ENCODE results near the gene SLC16A5. TPM values are rescaled to one million over a fixed set of nuclear protein-coding genes. Genes with fewer than 3 reads are reported as not detected.

Gene SLC16A5
- total RNA-seq, 1 experiment from 2014 or later: 32.4 TPM

DNA sequence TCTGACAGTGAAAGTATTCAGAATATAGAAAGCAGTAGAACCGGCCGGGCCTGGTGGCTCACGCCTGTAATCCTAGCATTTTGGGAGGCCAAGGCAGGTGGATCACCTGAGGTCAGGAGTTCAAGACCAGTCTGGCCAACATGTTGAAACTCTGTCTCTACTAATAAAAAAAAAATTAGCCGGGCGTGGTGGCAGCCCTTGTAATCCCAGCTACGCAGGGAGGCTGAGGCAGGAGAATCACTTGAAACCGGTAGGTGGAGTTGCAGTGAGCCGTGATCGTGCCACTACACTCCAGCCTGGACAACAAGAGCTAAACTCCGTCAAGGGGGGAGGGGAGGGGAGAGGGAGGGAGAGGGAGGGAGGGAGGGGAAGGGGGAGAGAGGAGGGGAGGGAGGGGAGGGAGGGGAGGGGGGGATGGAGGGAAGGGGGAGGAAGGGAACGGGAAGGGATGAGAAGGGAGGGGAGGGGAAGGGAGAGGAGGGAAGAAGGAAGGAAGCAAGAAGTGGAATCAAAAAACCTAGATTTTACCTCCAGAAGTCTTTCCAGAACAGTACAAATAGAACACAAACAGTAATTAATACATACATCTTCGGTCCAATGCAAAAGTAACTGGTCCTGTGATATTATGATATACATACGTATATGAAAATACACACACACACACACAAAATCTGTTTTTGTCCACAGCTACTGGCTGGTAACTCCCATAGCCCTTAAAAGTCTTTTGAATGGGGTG lies 54.6 kb downstream of the SLC16A5 start (continued):
- TF ChIP-seq, protein P1, sequence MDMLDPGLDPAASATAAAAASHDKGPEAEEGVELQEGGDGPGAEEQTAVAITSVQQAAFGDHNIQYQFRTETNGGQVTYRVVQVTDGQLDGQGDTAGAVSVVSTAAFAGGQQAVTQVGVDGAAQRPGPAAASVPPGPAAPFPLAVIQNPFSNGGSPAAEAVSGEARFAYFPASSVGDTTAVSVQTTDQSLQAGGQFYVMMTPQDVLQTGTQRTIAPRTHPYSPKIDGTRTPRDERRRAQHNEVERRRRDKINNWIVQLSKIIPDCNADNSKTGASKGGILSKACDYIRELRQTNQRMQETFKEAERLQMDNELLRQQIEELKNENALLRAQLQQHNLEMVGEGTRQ (CRISPR knock-in tag; IDR thresholded peaks at IDR 0.05): no peak
- TF ChIP-seq, protein P2, sequence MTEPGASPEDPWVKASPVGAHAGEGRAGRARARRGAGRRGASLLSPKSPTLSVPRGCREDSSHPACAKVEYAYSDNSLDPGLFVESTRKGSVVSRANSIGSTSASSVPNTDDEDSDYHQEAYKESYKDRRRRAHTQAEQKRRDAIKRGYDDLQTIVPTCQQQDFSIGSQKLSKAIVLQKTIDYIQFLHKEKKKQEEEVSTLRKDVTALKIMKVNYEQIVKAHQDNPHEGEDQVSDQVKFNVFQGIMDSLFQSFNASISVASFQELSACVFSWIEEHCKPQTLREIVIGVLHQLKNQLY (CRISPR knock-in tag; IDR thresholded peaks at IDR 0.05): no peak

DNA sequence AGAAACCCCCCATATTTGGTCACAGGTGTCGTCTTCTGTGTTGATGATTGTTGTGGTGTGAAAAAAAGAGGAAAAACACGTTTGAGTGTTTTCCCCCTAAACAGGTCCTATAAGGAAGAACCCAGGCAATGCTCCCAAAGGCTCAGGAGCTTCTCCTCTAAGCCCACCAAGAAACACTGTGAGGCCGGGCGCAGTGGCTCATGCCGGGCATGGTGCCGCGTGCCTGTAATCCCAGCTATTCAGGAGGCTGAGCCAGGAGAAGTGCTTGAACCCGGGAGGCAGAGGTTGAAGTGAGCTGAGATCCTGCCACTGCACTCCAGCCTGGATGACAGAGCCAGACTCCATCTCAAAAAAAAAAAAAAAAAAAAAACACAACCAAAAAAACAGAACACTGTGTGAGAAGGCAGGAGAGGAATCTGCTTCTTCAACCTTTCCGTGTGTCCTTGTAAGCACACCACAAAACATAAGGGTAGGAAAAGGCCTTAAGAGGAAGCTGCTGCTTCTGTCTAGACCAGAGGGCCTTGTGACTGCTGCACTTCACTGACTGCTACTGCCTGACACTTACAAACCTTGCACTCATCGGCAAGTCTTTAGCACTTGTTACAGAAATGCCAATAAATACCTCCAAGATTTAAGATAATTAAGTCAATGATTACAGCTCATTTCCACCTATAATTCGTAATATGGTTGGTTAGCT lies 57.2 kb downstream of the SLC16A5 start:
- ChIA-PET POLR2A (interaction anchor here (0.7 kb wide), 4 partner anchors 18 to 922 kb away, joined by 3 to 6 read pairs (median 4); no protein-coding TSS in a partner anchor), CTCF (interaction anchor here (1.6 to 1.9 kb wide), 4 partner anchors 14 to 95 kb away, joined by 6 to 11 read pairs (median 8); partner anchors contain the start of gene NT5C)
- Mint-ChIP-seq H3K4me3 (no peak overlapping the region), H3K27ac (peak overlapping the region; percentile 60; the same call in 1 of the 2 replicates), H3K27me3 (ENCODE audit: low read depth) (no peaks in the 10 kb centered on the region), H3K4me1 (peaks cover 4% of the 10 kb centered on the region), H3K9me3 (no peaks in the 10 kb centered on the region), H3K36me3 (peaks cover 83% of the 10 kb centered on the region)
- DNase-seq (ENCODE audit: low spot score) (no peak), ATAC-seq (no peak)
- TF ChIP-seq, protein P3, sequence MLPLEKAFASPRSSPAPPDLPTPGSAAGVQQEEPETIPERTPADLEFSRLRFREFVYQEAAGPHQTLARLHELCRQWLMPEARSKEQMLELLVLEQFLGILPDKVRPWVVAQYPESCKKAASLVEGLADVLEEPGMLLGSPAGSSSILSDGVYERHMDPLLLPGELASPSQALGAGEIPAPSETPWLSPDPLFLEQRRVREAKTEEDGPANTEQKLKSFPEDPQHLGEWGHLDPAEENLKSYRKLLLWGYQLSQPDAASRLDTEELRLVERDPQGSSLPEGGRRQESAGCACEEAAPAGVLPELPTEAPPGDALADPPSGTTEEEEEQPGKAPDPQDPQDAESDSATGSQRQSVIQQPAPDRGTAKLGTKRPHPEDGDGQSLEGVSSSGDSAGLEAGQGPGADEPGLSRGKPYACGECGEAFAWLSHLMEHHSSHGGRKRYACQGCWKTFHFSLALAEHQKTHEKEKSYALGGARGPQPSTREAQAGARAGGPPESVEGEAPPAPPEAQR (CRISPR knock-in tag; IDR thresholded peaks at IDR 0.05): no peak
- TF ChIP-seq CREB1 (CRISPR knock-in tag; IDR thresholded peaks at IDR 0.05) (no peak), FOXP1 (CRISPR knock-in tag; IDR thresholded peaks at IDR 0.05; ENCODE audit: borderline replicate concordance) (no peak), NR2C2 (CRISPR knock-in tag; IDR thresholded peaks at IDR 0.05) (no peak), TCF7 (CRISPR knock-in tag; IDR thresholded peaks at IDR 0.05; ENCODE audit: low read depth) (no peak), KAT7 (CRISPR knock-in tag; IDR thresholded peaks at IDR 0.05; ENCODE audit: borderline replicate concordance) (no peak), SP1 (CRISPR knock-in tag; conservative IDR thresholded peaks at IDR 0.05) (no peak), SMAD4 (CRISPR knock-in tag; IDR thresholded peaks at IDR 0.05) (no peak)
- TF ChIP-seq, protein P1 (CRISPR knock-in tag; IDR thresholded peaks at IDR 0.05): no peak
- TF ChIP-seq, protein P4, sequence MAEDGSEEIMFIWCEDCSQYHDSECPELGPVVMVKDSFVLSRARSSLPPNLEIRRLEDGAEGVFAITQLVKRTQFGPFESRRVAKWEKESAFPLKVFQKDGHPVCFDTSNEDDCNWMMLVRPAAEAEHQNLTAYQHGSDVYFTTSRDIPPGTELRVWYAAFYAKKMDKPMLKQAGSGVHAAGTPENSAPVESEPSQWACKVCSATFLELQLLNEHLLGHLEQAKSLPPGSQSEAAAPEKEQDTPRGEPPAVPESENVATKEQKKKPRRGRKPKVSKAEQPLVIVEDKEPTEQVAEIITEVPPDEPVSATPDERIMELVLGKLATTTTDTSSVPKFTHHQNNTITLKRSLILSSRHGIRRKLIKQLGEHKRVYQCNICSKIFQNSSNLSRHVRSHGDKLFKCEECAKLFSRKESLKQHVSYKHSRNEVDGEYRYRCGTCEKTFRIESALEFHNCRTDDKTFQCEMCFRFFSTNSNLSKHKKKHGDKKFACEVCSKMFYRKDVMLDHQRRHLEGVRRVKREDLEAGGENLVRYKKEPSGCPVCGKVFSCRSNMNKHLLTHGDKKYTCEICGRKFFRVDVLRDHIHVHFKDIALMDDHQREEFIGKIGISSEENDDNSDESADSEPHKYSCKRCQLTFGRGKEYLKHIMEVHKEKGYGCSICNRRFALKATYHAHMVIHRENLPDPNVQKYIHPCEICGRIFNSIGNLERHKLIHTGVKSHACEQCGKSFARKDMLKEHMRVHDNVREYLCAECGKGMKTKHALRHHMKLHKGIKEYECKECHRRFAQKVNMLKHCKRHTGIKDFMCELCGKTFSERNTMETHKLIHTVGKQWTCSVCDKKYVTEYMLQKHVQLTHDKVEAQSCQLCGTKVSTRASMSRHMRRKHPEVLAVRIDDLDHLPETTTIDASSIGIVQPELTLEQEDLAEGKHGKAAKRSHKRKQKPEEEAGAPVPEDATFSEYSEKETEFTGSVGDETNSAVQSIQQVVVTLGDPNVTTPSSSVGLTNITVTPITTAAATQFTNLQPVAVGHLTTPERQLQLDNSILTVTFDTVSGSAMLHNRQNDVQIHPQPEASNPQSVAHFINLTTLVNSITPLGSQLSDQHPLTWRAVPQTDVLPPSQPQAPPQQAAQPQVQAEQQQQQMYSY (CRISPR knock-in tag; IDR thresholded peaks at IDR 0.05): no peak

DNA sequence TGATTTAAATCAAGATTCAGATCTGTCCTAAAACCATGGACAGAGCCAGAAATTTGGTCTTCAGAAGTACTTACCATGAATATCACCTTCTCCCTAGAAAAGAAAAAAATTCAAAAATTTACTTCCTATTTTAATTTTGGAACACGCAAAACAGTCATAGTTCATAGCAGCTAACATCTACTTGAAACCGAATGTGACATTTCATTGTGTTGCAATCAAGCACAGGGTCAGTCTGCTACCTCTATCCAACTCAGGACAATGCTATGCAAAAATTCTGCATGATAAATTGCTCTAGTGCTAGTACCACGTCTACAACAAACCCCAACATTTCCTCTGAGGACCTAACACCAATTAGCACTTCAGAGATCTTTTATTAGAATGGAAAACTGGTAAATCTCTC lies 58.8 kb downstream of the SLC16A5 start:
- Mint-ChIP-seq H3K4me3 (no peak overlapping the region), H3K27ac (0 out of 2 replicates have a peak overlapping the region, but pooled peaks have one; percentile 52), H3K4me1 (peaks cover 11% of the 10 kb centered on the region), H3K36me3 (peaks cover 68% of the 10 kb centered on the region), H3K9me3 (no peaks in the 10 kb centered on the region), H3K27me3 (ENCODE audit: low read depth) (no peaks in the 10 kb centered on the region)
- ChIA-PET POLR2A (no interaction called here), CTCF (interaction anchor here (1.6 to 1.9 kb wide), 2 partner anchors 25 to 33 kb away, joined by 6 to 11 read pairs; no protein-coding TSS in a partner anchor)
- no peak for DNase-seq (ENCODE audit: low spot score)
- TF ChIP-seq IRF2 (CRISPR knock-in tag; IDR thresholded peaks at IDR 0.05; ENCODE audit: borderline replicate concordance, low read depth) (no peak), GRHL2 (CRISPR knock-in tag; IDR thresholded peaks at IDR 0.05; ENCODE audit: insufficient replicate concordance, severe bottlenecking) (no peak), NR3C1 (CRISPR knock-in tag; conservative IDR thresholded peaks at IDR 0.05; ENCODE audit: low read depth) (no peak), ZNF416 (CRISPR knock-in tag; IDR thresholded peaks at IDR 0.05) (no peak), MXD4 (CRISPR knock-in tag; IDR thresholded peaks at IDR 0.05; ENCODE audit: borderline replicate concordance) (no peak), OVOL2 (CRISPR knock-in tag; IDR thresholded peaks at IDR 0.05; ENCODE audit: borderline replicate concordance) (no peak)
- TF ChIP-seq, protein P3 (CRISPR knock-in tag; IDR thresholded peaks at IDR 0.05): no peak
- TF ChIP-seq, protein P1 (CRISPR knock-in tag; IDR thresholded peaks at IDR 0.05): no peak
- no peak for ATAC-seq
